Lower leg skin (tissue), 4 donors: ENCODE measurements around the gene F2R. TPM values are rescaled to one million over a fixed set of nuclear protein-coding genes. Genes with fewer than 3 reads are reported as not detected.

Experiments used
- DNase-seq, 2 donors: peaks; one replicate each; pipeline ENCODE4 v3.0.0-alpha.2; 2019; ENCODE audit warnings: low spot score in 2 of 2
- H3K4me3 ChIP-seq: fragments of 200-600 bp; sonication (generic); 2 replicates; pipeline ENCODE4 v1.5.1; 2017; ENCODE audit warnings: mild to moderate bottlenecking, low read depth; ENCODE audit not compliant: poor library complexity, severe bottlenecking
- POLR2A ChIP-seq, 2 donors: fragments of 450-650 bp; IDR thresholded peaks; one replicate each; pipeline ENCODE4 v1.6.1; 2016 to 2017; ENCODE audit warnings: antibody characterized with exemption in 2 of 2, mild to moderate bottlenecking in 1 of 2, moderate library complexity in 1 of 2
- WGBS, 2 donors: methylation state at CpG; one replicate each; pipeline ENCODE4 v1.1.5; 2018; 5-methylcytosine and 5-hydroxymethylcytosine counted together
- intact Hi-C: fragments of 100-400 bp; cut with DNase I; formaldehyde crosslinking; loops from one replicate; pipeline ENCODE4 v1.15.0; 2023; ENCODE audit warnings: low total_unique reads
- total RNA-seq, 4 donors: library from RNA; depleted of rRNA; stranded (reverse); fragments of >200 nt; gene quantifications; one replicate each; pipeline ENCODE4 v1.1.0, GENCODE V29; 2016
- TF ChIP-seq, protein P1 (sequence below), 3 donors: fragments of 450-650 bp; IDR thresholded peaks; one replicate each; pipeline ENCODE4 v1.5.1; 2016; ENCODE audit warnings: antibody characterized with exemption in 3 of 3, mild to moderate bottlenecking in 3 of 3, moderate library complexity in 2 of 3

The F2R gene
- total RNA-seq, 4 donors from 2014 or later, result 52.4 to 70.9 (median 64.4) TPM

DNA sequence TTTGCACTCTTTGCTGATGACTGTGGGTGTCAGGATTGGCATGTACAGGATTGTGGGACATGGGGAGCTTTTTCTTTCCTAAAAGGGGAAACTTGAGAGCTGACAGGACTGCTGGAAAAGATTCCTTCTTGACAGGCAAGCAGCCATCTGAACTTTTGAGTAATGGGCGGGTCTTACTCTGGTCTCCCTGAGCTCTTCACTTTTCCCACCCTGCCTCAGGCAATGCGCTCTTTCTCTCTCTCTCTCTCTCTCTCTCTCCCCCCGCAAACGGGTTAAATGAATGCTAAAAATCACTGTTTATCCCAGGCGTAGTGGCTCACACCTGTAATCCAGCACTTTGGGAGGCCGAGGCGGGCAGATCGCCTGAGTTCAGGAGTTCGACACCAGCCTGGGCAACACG is 65.8 kb downstream of the F2R start:
- no peak for DNase-seq
- no peak overlapping the region for H3K4me3 ChIP-seq
- intact Hi-C loops, result no loop called here
- WGBS, 2 donors, result 76 to 81% methylated on average over 10 of the region's 10 CpGs
- TF ChIP-seq, protein P1, sequence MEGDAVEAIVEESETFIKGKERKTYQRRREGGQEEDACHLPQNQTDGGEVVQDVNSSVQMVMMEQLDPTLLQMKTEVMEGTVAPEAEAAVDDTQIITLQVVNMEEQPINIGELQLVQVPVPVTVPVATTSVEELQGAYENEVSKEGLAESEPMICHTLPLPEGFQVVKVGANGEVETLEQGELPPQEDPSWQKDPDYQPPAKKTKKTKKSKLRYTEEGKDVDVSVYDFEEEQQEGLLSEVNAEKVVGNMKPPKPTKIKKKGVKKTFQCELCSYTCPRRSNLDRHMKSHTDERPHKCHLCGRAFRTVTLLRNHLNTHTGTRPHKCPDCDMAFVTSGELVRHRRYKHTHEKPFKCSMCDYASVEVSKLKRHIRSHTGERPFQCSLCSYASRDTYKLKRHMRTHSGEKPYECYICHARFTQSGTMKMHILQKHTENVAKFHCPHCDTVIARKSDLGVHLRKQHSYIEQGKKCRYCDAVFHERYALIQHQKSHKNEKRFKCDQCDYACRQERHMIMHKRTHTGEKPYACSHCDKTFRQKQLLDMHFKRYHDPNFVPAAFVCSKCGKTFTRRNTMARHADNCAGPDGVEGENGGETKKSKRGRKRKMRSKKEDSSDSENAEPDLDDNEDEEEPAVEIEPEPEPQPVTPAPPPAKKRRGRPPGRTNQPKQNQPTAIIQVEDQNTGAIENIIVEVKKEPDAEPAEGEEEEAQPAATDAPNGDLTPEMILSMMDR (IDR thresholded peaks at IDR 0.05), result no peak

DNA sequence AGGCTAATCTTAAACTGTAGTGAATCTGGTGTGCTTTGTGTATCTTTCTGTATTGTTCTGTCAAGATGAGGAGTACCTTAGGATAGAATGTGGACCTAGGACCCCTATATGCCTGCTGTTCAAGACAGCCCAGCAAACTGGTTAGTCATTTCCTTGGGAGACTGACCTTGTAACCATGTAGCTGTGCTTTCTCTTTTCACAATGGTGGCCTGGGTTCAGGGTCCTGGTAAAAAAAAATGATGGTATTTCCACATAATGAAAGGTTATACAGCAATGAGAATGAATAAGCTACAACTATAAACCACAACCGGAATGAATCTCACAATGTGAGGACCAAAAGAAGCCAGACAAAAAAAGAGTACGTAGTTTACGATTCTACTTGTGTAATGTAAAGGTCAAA is 66.5 kb downstream of the F2R start:
- 89 to 90% methylated on average over 3 of the region's 3 CpGs for WGBS, 2 donors

More for the DNA sequence above, 66.5 kb downstream of the F2R start:
- DNase-seq, result no peak
- H3K4me3 ChIP-seq, result no peak overlapping the region
- TF ChIP-seq, protein P1 (IDR thresholded peaks at IDR 0.05), result no peak
- no peak for TF ChIP-seq POLR2A (IDR thresholded peaks at IDR 0.05)
- intact Hi-C loops, result no loop called here

Other genes starting within 250 kb of the F2R start
- 1 to 10 TPM in 3 of 4 donors, under 1 TPM in 1; 0.55 to 1.8 (median 1.2) TPM for gene F2RL2, start 92.7 kb upstream of the F2R start, total RNA-seq
- gene F2RL1, start 102.9 kb downstream of the F2R start, total RNA-seq, result 10 to 100 TPM; 58.1 to 87.1 (median 66.3) TPM
- not detected for gene S100Z, start 133.9 kb downstream of the F2R start, total RNA-seq
- gene CRHBP, start 236.9 kb downstream of the F2R start, total RNA-seq, result 1 to 10 TPM in 1 of 4 donors, under 1 TPM in 2, not detected in 1; 0.37 to 2.0 (median 0.72) TPM